ENCODE results near the gene AMOTL2.

- TF ChIP-seq POLR2AphosphoS5 (IDR thresholded peaks at IDR 0.05; ENCODE audit: low read length) (no peak), SREBF2 (IDR thresholded peaks at IDR 0.05; ENCODE audit: low read length) (no peak), POLR2A (IDR thresholded peaks at IDR 0.05; ENCODE audit: low read depth, low read length) (no peak), POU2F2 (IDR thresholded peaks at IDR 0.05; ENCODE audit: borderline replicate concordance, low read depth, low read length) (no peak), MAX (IDR thresholded peaks at IDR 0.05; ENCODE audit: low read depth, low read length) (no peak), POLR2AphosphoS2 (IDR thresholded peaks at IDR 0.05; ENCODE audit: low read depth, low read length) (no peak), EZH2 (IDR thresholded peaks at IDR 0.05; ENCODE audit: borderline replicate concordance, control insufficient read depth, low read depth, low read length) (no peak), CUX1 (IDR thresholded peaks at IDR 0.05; ENCODE audit: insufficient replicate concordance, low read depth, low read length) (no peak), CTCF (IDR thresholded peaks at IDR 0.05 in 2 of 3, conservative IDR thresholded peaks at IDR 0.05 in 1 of 3; ENCODE audit: control insufficient read depth in 2 of 3, extremely low read depth in 1 of 3, insufficient read depth in 1 of 3, low read depth in 3 of 3, low read length in 3 of 3) (no peak), YY1 (IDR thresholded peaks at IDR 0.05; ENCODE audit: low read depth, low read length) (no peak), SUPT20H (IDR thresholded peaks at IDR 0.05; ENCODE audit: borderline replicate concordance, control insufficient read depth, low read depth, low read length) (no peak), ASH2L (IDR thresholded peaks at IDR 0.05; ENCODE audit: borderline replicate concordance, low read depth) (no peak), FOXK2 (IDR thresholded peaks at IDR 0.05) (no peak), SPI1 (IDR thresholded peaks at IDR 0.05; ENCODE audit: borderline replicate concordance, insufficient read depth, low read depth, low read length) (no peak)
Measured at GRCh38 chr3:134339913-134340312, 34.3 kb downstream of the AMOTL2 start.
